Stimulated activated CD8-positive, alpha-beta memory T cell treated with anti-CD3 and anti-CD28 coated beads, Interleukin-4, amount 100 ng/mL, for 48 hours (primary cell): ENCODE results near the gene PCDHGA3.
"Not testable (repeated sequence)": the region's sequence is repeated elsewhere in the genome, so short reads cannot be mapped to it uniquely, and the experiment has no call there.

Source experiments
- DNase-seq: peaks from one replicate; pipeline ENCODE4 v3.0.0-alpha.2; 2020

Gene PCDHGA3

GRCh38 chr5:141349917-141350619, 6.4 kb downstream of the PCDHGA3 start, which contains the start of gene PCDHGB1:
TSS of gene PCDHGB1 (plus strand) at chr5:141350099. CDS start at chr5:141350261, 162 bp downstream.
- DNase-seq, result peak; percentile 51

GRCh38 chr5:141351591-141351990, 8.0 kb downstream of the PCDHGA3 start:
- DNase-seq, result no peak

- DNase-seq, result no peak
Observed at GRCh38 chr5:141354900-141355469, 11.4 kb downstream of the PCDHGA3 start, which contains the start of gene PCDHGA4. TSS of gene PCDHGA4 (plus strand) at chr5:141355021. CDS start at chr5:141355108, 87 bp downstream.

GRCh38 chr5:141355641-141356040, 12.0 kb downstream of the PCDHGA3 start:
- no peak for DNase-seq

- no peak for DNase-seq
Observed at GRCh38 chr5:141356133-141356532, 12.5 kb downstream of the PCDHGA3 start.

- DNase-seq, result no peak
Observed at GRCh38 chr5:141356950-141357349, 13.3 kb downstream of the PCDHGA3 start.

- no peak for DNase-seq
Observed at GRCh38 chr5:141359790-141360426, 16.3 kb downstream of the PCDHGA3 start, which contains the start of gene PCDHGB2. TSS of gene PCDHGB2 (plus strand) at chr5:141359994. CDS start at chr5:141360136, 142 bp downstream.

GRCh38 chr5:141360685-141361084, 17.1 kb downstream of the PCDHGA3 start:
- no peak for DNase-seq

- no peak for DNase-seq
Observed at GRCh38 chr5:141362719-141363118, 19.1 kb downstream of the PCDHGA3 start.

DNA sequence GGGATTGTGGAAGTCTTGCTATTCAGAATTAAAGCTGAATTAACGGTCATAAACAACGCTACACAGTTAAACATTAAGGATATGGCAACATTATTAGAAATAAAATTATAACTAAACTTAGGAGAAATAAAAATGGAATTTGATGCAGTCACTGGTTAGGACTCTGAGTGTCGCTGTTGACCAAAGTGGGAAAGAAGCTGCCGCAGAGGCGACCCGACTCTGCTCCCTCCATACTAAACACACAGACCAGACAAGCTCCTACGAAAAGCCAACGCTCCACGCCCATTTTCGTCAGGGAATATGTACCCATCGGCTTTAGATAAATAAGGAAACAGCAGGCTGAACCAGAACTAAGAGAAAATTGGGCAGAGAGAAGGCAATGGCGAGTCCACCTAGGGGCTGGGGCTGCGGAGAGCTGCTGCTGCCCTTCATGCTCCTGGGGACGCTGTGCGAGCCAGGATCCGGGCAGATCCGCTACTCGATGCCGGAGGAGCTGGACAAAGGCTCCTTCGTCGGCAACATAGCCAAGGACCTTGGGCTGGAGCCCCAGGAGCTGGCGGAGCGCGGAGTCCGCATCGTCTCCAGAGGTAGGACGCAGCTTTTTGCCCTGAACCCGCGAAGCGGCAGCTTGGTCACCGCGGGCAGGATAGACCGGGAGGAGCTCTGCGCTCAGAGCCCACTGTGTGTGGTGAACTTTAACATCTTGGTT, 20.5 kb downstream of the PCDHGA3 start, which contains the start of gene PCDHGA5:
TSS of gene PCDHGA5 (plus strand) at position 211 of the 709 bp plus-strand sequence. CDS start at position 380, 169 bp downstream.
- DNase-seq, result no peak

DNA sequence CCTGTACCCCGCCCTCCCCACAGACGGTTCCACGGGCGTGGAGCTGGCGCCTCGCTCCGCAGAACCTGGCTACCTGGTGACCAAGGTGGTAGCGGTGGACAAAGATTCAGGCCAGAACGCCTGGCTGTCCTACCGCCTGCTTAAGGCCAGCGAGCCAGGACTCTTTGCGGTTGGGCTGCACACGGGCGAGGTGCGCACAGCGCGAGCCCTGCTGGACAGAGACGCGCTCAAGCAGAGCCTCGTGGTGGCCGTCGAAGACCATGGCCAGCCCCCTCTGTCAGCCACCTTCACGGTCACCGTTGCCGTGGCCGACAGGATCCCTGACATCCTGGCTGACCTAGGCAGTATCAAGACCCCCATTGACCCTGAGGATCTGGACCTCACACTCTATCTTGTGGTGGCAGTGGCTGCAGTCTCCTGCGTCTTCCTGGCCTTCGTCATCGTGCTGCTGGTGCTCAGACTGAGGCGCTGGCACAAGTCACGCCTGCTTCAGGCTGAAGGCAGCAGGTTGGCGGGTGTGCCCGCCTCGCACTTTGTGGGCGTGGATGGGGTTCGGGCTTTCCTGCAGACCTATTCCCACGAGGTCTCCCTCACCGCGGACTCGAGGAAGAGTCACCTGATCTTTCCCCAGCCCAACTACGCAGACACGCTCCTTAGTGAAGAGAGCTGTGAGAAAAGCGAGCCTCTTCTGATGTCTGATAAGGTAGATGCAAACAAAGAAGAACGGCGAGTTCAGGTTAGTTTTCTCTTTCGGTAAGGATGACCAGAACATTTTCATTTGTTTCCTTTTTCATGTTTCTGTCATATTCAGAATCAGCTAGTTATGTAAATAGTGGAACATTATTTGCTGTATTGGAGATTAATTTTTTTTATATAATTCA, 22.6 kb downstream of the PCDHGA3 start:
- DNase-seq, result no peak

GRCh38 chr5:141369994-141370848, 26.6 kb downstream of the PCDHGA3 start, which contains the start of gene PCDHGB3:
TSS of gene PCDHGB3 (plus strand) at chr5:141370242. CDS start at chr5:141370395, 153 bp downstream.
- no peak for DNase-seq

- no peak for DNase-seq
Observed at GRCh38 chr5:141371572-141372475, 28.2 kb downstream of the PCDHGA3 start.

GRCh38 chr5:141373673-141374317, 30.2 kb downstream of the PCDHGA3 start, which contains the start of gene PCDHGA6:
TSS of gene PCDHGA6 (plus strand) at chr5:141373891. CDS start at chr5:141374084, 193 bp downstream.
- DNase-seq, result no peak

DNA sequence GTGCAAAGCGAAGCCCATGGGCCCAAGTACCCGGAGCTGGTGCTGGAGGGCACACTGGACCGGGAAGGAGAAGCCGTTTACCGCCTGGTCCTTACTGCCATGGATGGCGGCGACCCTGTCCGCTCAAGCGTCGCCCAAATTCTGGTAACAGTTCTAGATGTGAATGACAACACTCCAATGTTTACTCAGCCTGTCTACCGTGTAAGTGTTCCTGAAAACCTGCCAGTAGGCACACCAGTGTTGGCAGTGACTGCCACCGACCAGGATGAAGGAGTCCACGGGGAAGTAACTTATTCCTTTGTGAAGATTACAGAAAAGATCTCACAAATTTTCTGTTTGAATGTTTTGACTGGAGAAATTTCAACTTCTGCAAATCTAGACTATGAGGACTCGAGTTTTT, 31.0 kb downstream of the PCDHGA3 start:
- no peak for DNase-seq

DNA sequence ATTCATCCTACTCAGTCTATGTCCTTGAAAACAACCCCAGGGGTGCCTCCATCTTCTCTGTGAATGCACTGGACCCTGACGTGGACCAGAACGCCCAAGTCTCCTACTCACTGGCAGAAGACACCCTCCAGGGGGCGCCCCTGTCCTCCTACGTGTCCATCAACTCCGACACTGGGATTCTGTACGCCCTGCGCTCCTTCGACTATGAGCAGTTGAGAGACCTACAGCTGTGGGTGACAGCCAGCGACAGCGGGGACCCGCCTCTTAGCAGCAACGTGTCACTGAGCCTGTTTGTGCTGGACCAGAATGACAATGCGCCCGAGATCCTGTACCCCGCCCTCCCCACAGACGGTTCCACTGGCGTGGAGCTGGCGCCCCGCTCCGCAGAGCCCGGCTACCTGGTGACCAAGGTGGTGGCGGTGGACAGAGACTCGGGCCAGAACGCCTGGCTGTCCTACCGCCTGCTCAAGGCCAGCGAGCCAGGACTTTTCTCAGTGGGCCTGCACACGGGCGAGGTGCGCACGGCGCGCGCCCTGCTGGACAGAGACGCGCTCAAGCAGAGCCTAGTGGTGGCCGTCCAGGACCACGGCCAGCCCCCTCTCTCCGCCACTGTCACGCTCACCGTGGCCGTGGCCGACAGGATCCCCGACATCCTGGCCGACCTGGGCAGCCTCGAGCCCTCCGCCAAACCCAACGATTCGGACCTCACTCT, 32.0 kb downstream of the PCDHGA3 start:
- DNase-seq, result not testable (repeated sequence)

DNA sequence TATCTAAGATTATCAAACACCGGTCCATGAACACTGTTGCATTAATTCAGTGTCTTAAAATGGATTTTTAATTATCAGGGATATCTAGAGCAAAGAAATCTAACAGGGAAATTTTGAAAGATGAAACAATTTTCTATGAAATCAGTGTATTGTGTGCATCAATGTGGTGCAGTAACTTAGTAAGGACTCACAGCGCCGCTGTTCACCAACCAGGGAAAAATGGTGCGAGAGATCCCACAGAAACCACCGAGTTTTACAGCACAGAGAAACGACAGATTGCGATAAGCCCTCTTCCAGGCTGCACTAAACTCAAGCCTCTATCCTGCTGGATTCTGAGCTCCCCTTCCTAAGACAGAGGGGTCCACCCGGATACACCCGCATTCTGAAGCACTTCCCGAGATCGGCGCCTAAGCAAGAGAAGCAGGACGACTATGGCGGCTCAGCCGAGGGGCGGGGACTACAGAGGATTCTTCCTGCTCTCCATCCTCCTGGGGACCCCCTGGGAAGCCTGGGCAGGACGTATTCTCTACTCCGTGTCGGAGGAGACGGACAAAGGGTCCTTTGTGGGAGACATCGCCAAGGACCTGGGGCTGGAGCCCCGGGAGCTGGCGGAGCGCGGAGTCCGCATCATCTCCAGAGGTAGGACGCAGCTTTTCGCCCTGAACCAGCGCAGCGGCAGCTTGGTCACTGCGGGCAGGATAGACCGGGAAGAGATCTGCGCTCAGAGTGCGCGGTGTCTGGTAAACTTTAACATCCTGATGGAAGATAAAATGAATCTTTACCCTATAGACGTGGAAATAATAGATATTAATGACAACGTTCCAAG, 39.1 kb downstream of the PCDHGA3 start, which contains the start of gene PCDHGA7:
TSS of gene PCDHGA7 (plus strand) at position 274 of the 826 bp plus-strand sequence. CDS start at position 432, 158 bp downstream.
- no peak for DNase-seq
